Ammon's horn (tissue), 1 donor: ENCODE results near the gene AFAP1.

Experiments used
- DNase-seq: peaks from one replicate; pipeline ENCODE4 v3.0.0-alpha.2; 2016; ENCODE audit warnings: low spot score

AFAP1 gene

GRCh38 chr4:7767966-7768365 lies 171.7 kb downstream of the AFAP1 start:
- DNase-seq = no peak

- DNase-seq = no peak
Measured at GRCh38 chr4:7767526-7767925, 172.1 kb downstream of the AFAP1 start.

GRCh38 chr4:7766661-7767345 lies 172.9 kb downstream of the AFAP1 start:
- DNase-seq = no peak

GRCh38 chr4:7766086-7766485 lies 173.6 kb downstream of the AFAP1 start:
- no peak for DNase-seq

- no peak for DNase-seq
Measured at GRCh38 chr4:7765666-7766065, 174.0 kb downstream of the AFAP1 start.

- no peak for DNase-seq
Measured at GRCh38 chr4:7764466-7764865, 175.2 kb downstream of the AFAP1 start.

GRCh38 chr4:7763788-7764187 lies 175.9 kb downstream of the AFAP1 start:
- DNase-seq = no peak

GRCh38 chr4:7763106-7763505 lies 176.6 kb downstream of the AFAP1 start:
- no peak for DNase-seq

GRCh38 chr4:7762376-7763030 lies 177.2 kb downstream of the AFAP1 start:
- no peak for DNase-seq

GRCh38 chr4:7761720-7762119 lies 177.9 kb downstream of the AFAP1 start:
- peak; percentile 84 for DNase-seq

GRCh38 chr4:7761312-7761711 lies 178.3 kb downstream of the AFAP1 start:
- DNase-seq = no peak

GRCh38 chr4:7760706-7761105 lies 179.0 kb downstream of the AFAP1 start:
- no peak for DNase-seq

- no peak for DNase-seq
Measured at GRCh38 chr4:7760228-7760627, 179.4 kb downstream of the AFAP1 start.

- no peak for DNase-seq
Measured at GRCh38 chr4:7759635-7760034, 180.0 kb downstream of the AFAP1 start.

GRCh38 chr4:7759216-7759615 lies 180.4 kb downstream of the AFAP1 start:
- no peak for DNase-seq

GRCh38 chr4:7758476-7758875 lies 181.2 kb downstream of the AFAP1 start:
- no peak for DNase-seq

GRCh38 chr4:7757501-7758471 lies 181.9 kb downstream of the AFAP1 start:
- no peak for DNase-seq

- DNase-seq = no peak
Measured at GRCh38 chr4:7756561-7757355, 182.9 kb downstream of the AFAP1 start.

GRCh38 chr4:7756071-7756470 lies 183.6 kb downstream of the AFAP1 start:
- DNase-seq = no peak

GRCh38 chr4:7755561-7755960 lies 184.1 kb downstream of the AFAP1 start:
- no peak for DNase-seq

- DNase-seq = no peak
Measured at GRCh38 chr4:7754565-7755262, 184.9 kb downstream of the AFAP1 start.
